Measurements from ENCODE around the gene SERPINI1.
"Not testable (repeated sequence)": the region's sequence is repeated elsewhere in the genome, so short reads cannot be mapped to it uniquely, and the experiment has no call there.

SERPINI1 gene

GRCh38 chr3:167787440-167787839 is 51.9 kb downstream of the SERPINI1 start:
- no peak for DNase-seq (ENCODE audit: low read depth)

- DNase-seq (ENCODE audit: low read depth): no peak
Measured at GRCh38 chr3:167798443-167798842, 62.9 kb downstream of the SERPINI1 start.

GRCh38 chr3:167808910-167809309 is 73.4 kb downstream of the SERPINI1 start:
- DNase-seq (ENCODE audit: low read depth): no peak

- no peak for DNase-seq (ENCODE audit: low read depth)
Measured at GRCh38 chr3:167810236-167810635, 74.7 kb downstream of the SERPINI1 start.

- DNase-seq (ENCODE audit: low read depth): no peak
Measured at GRCh38 chr3:167811031-167811430, 75.5 kb downstream of the SERPINI1 start.

- no peak for DNase-seq (ENCODE audit: low read depth)
Measured at GRCh38 chr3:167813169-167814123, 77.9 kb downstream of the SERPINI1 start.

GRCh38 chr3:167814441-167814951 is 79.0 kb downstream of the SERPINI1 start:
- DNase-seq (ENCODE audit: low read depth): no peak

- DNase-seq (ENCODE audit: low read depth): no peak
Measured at GRCh38 chr3:167816953-167817352, 81.4 kb downstream of the SERPINI1 start.

- no peak for DNase-seq (ENCODE audit: low read depth)
Measured at GRCh38 chr3:167820102-167820865, 84.8 kb downstream of the SERPINI1 start.

GRCh38 chr3:167821248-167821805 is 85.8 kb downstream of the SERPINI1 start:
- no peak for DNase-seq (ENCODE audit: low read depth)

- no peak for DNase-seq (ENCODE audit: low read depth)
Measured at GRCh38 chr3:167823738-167824137, 88.2 kb downstream of the SERPINI1 start.

GRCh38 chr3:167827588-167827987 is 92.1 kb downstream of the SERPINI1 start:
- not testable (repeated sequence) for DNase-seq (ENCODE audit: low read depth)

- no peak for DNase-seq (ENCODE audit: low read depth)
Measured at GRCh38 chr3:167829071-167829470, 93.5 kb downstream of the SERPINI1 start.

- no peak for DNase-seq (ENCODE audit: low read depth)
Measured at GRCh38 chr3:167830007-167830406, 94.5 kb downstream of the SERPINI1 start.

GRCh38 chr3:167835359-167835758 is 99.8 kb downstream of the SERPINI1 start:
- no peak for DNase-seq (ENCODE audit: low read depth)

- no peak for DNase-seq (ENCODE audit: low read depth)
Measured at GRCh38 chr3:167835953-167836352, 100.4 kb downstream of the SERPINI1 start.

- DNase-seq (ENCODE audit: low read depth): no peak
Measured at GRCh38 chr3:167837466-167837865, 101.9 kb downstream of the SERPINI1 start.

GRCh38 chr3:167839460-167840134 is 104.1 kb downstream of the SERPINI1 start:
- DNase-seq (ENCODE audit: low read depth): no peak

- DNase-seq (ENCODE audit: low read depth): no peak
Measured at GRCh38 chr3:167840247-167840646, 104.7 kb downstream of the SERPINI1 start.

- no peak for DNase-seq (ENCODE audit: low read depth)
Measured at GRCh38 chr3:167843481-167843880, 108.0 kb downstream of the SERPINI1 start.

GRCh38 chr3:167843886-167844285 is 108.4 kb downstream of the SERPINI1 start:
- no peak for DNase-seq (ENCODE audit: low read depth)

GRCh38 chr3:167844528-167844927 is 109.0 kb downstream of the SERPINI1 start:
- DNase-seq (ENCODE audit: low read depth): no peak

Measured in stimulated activated CD8-positive, alpha-beta memory T cell treated with anti-CD3 and anti-CD28 coated beads, Interleukin-4, amount 100 ng/mL, for 24 hours (primary cell).